ENCODE results near the gene ZNF841. TPM values are rescaled to one million over a fixed set of nuclear protein-coding genes. Genes with fewer than 3 reads are reported as not detected.
A peak's percentile ranks its signal among the peaks of the same experiment; 100 is the strongest.
"Not testable (repeated sequence)": the region's sequence is repeated elsewhere in the genome, so short reads cannot be mapped to it uniquely, and the experiment has no call there.

ZNF841 gene
- 7.2 TPM for total RNA-seq
- long read RNA-seq, partial matches to known transcripts: 0 of 2 reads
- long read RNA-seq, other reads (novel, unspliced or antisense): 2 of 2 reads

DNA sequence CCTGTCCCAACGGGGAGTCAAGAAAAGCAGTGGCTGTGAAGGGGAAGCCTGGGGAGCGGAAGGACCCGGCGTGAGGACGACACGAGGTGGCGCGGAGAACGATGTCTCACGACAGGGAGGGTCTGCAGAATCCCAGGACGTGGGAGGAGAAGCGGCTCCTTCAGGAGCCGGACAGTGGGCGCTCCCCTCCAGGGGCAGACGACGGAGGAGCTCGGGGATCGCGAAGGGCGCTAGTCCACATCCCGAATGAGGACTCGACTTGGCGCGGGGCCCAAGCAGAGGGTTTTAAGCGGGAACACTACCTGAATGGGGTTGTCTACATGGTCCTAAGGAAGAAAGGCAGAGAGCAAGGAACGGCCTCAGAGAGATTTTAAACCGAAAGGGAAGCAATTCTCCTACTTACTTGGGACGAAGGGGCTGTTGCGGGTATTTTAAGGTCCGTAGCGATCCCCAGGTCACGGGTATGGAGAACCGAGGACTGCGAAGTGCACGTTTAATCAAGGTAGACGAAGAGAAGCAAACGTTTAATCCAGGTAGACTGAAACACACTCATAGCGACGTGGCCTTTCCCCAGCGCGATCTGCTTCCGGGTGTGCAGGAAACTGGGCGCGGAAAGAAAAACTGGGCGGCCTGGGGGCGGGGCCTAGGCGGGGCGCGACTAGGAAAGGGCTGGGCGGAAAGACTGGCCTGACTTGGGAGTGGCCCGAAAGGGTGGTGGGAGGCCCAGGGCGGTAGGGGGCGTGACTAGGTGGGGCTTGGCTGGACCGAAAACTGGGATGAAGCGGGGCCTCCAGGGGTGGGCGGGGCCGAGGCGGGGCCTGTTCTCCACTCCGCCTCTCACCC lies at the start of gene ZNF841:
ZNF841 (minus strand) TSS at position 594 of the 843 bp plus-strand sequence. CDS start 10,964 bp downstream, outside the sequence.
- intact Hi-C loops (cut with DNase I): loop anchor here (2.0 kb wide), 1 partner anchor 47 kb away; the partner anchor contains the start of gene ZNF432
- peak; percentile 95 for DNase-seq (ENCODE audit: missing footprints)
- peak; percentile 100 for ATAC-seq

DNA sequence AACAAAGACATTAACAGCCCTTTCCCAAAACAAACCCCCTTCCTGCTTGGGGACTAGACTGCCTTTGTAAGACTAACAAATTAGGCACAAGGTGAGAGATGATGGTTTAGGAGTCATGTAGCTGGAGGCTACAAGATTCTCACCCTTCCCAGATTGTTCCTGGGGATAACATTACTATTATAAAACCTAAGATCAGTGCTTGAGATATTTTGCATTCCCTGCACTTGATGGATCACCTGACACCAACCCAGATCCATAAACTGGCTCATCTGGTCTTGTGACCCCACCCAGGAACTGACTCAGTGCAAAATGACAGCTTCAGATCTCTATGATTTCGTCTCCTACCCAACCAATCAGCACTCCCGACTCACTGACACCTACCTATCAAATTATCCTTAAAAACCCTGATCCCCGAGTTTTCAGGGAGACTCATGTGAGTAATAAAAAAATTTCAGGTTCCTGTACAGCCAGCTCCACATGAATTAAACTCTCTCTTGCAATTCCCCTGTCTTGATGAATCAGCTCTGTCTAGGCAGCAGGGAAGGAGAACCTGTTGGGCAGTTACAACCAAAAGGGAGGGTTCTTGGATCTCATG lies 46.5 kb upstream of the ZNF841 start:
- intact Hi-C loops (cut with DNase I): no loop called here
- DNase-seq (ENCODE audit: missing footprints) (no peak), ATAC-seq (no peak)

DNA sequence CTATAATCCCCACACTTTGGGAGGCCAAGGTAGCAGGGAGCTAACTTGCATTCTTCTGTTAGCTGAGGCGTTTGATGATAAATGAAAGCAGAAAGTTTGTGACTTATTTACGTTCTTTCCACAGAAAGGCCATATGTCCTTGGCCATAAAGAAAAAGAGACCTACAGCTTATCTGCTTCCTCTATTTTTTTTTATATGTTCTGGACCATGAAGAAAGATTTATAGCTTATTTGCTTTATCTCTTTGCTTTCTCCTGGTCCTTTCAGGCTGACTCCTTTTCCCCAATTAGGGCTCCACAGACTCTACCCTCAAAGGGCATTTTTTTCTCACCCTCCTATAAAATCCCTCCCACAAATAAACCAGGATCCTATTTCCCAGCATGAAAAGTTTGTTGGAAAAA lies 45.6 kb upstream of the ZNF841 start:
- DNase-seq (ENCODE audit: missing footprints) (no peak), ATAC-seq (no peak)
- intact Hi-C loops (cut with DNase I): no loop called here

DNA sequence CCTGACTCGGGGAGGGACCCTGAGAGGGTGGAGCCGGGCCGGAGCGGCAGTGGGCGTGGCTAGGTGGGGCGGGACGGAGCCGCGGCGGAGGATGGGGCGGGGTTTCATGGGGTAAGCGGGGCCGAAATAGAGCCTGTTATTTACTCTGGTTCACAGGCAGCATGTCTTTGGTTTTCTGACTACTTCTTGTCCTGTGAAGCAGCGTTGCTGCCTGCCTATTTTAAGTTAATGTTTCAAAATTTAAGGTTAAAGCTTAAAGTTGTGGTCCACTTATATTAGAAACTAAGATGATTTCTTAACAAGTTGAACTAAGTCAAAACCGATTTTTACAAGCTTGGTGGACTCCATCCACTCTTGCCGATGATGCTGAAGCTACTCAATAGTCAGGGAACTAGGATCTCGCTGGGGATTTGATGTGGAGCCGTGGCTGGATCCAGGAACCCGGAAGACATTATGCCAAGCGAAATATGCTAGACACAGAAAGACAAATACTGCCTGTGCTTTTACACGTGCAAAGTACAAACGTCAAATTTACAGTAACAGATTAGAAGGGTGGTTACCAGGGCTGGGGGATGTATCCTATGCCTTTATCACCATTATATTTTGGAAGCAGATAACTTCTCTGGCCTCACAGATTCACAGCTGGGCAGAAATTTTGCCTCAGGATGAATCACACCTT lies 44.6 kb upstream of the ZNF841 start:
- DNase-seq (ENCODE audit: missing footprints) (no peak), ATAC-seq (peak; percentile 100)
- intact Hi-C loops (cut with DNase I): no loop called here

DNA sequence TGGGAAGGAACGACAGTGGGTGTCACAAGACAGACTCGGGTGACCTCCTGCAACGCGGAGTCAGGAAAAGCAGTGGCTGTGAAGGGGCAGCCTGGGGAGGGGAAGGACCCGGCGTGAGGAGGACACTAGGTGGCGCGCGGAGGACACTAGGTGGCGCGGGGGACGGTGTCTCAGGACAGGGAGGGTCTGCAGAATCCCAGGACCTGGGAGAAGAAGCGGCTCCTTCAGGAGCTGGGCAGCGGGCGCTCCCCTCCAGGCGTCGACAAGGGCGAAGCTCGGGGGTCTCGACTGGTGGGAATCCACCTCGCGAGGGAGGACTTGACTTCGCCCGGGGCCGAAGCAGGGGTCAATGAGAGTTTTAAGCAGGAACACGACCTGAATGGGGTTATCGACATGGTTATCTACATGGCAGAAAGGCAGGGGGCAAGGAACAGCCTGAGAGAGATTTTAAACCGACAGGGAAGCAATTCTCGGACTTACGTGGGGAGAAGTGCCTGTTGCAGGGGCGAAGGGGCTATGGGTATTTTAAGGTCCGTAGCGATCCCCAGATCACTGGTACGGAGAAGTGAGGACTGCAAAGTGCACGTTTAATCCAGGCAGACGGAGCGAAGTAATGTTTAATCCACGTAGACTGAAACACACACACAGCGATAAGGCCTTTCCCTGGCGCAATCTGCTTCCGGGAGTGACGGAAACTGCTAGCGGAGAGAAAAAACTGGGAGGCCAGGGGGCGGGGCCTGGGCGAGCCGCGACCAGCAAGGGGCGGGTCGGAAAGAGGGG lies 43.9 kb upstream of the ZNF841 start, which contains the start of gene ZNF616:
ZNF616 (minus strand) TSS at position 687 of the 780 bp plus-strand sequence. CDS start 9,426 bp downstream, outside the sequence.
- intact Hi-C loops (cut with DNase I): loop anchor here (1.0 to 2.0 kb wide), 3 partner anchors 31 to 98 kb away; partner anchors contain the start of gene ZNF836
- ATAC-seq (peak; percentile 97), DNase-seq (ENCODE audit: missing footprints) (peak; percentile 97)

DNA sequence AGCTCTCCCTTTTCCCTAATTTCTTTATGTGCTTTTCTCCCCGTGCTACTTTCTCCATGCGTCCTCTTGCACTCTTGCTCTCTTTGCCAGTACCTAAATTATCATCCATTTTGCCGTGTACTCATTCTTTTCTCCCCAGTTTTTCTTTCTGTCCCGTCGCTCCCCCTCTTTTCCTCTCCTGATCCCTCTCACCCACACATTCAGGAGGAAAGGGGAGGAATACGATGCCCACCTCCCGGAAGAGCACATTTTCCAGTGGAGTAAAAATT lies 43.4 kb upstream of the ZNF841 start:
- no peak for ATAC-seq
- DNase-seq (ENCODE audit: missing footprints): no peak
- intact Hi-C loops (cut with DNase I): loop anchor here (1.0 to 2.0 kb wide), 3 partner anchors 32 to 98 kb away; partner anchors contain the start of gene ZNF836

DNA sequence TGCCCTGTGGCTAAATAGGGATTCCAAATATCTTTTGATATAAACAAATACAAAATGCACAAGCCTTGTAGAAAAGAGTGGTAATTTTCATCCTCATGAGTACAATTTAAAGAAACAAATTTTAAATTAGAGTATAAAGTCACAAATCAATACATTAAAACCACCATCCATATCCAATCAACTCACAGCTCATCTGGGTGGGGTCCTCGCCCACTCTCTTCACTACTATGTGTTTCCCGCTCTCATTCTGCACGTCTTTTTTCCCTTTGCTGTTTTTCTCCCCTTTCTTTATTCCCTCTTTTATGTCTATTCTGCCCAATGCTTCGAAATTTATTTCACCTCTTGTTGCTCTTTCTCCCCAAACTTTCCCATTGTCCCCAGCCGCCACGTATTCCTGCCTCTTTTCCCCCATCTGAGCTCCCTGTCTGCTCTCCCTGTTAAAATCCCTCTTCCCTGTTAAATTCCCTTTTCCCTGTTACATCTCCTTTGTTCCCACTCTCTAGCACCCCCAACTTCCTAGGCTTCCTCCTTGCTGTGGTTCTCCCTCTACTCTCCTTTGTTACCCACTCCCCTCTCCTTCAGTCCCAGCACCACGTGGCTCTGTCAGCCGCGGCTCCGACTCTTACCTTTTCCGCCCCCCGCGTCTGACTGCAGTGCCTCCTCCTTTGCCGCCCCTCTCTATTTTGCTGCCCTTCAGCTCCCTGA lies 42.9 kb upstream of the ZNF841 start:
- no peak for ATAC-seq
- intact Hi-C loops (cut with DNase I): loop anchor here (2.0 kb wide), 1 partner anchor 32 kb away; the partner anchor contains the start of gene ZNF836
- no peak for DNase-seq (ENCODE audit: missing footprints)

DNA sequence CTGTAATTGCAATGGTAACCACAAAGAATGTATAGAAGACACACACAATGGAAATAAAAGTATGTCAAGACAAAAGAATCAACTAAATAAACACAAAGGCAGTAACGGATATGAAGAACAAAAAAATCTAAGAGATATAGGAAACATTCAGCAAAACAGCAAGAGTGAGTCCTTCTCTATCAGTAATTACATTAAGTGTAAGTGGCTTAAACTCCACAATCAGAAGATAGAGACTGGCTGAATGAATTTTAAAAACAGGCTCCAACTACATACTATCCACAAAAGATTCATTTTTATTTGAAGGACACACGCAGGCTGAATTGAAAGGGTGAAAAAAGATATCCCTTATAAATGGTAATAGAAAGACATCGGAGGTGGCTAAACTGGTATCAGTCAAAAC lies 24.7 kb upstream of the ZNF841 start:
- intact Hi-C loops (cut with DNase I): no loop called here
- DNase-seq (ENCODE audit: missing footprints) (no peak), ATAC-seq (no peak)

DNA sequence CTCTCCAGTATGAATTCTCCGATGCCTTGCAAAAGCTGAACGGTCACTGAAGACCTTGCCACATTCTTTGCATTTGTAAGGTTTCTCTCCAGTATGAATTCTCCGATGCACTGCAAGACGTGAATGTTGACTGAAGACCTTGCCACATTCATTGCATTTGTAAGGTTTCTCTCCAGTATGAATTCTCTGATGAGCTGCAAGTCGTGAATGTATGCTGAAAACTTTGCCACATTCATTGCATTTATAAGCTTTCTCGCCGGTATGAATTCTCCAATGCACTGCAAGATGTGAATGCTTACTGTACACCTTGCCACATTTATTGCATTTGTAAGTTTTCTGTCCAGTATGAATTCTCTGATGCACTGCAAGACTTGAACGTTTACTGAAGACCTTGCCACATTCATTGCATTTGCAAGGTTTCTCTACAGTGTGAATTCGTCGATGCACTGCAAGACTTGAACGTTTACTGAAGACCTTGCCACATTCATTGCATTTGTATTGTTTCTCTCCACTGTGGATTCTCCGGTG lies 20.0 kb upstream of the ZNF841 start:
- intact Hi-C loops (cut with DNase I): no loop called here
- ATAC-seq (no peak), DNase-seq (ENCODE audit: missing footprints) (no peak)

DNA sequence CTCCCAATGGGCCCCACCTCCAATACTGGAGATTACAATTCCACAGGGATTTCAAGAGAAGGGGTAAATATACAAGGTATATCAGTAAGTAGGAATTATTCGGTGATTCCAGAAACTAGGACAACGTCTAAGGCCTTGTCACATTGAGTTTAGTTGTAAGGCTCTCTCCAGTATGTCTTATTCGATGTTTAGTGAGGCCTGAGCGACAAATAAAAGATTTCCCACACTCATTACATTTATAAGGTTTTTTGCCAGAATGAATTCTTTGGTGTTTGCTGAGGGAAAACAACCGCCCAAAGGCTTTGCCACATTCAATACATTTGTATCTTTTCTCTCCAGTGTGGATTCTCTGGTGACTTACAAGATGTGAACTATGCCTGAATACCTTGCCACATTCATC lies 19.1 kb upstream of the ZNF841 start:
- DNase-seq (ENCODE audit: missing footprints) (no peak), ATAC-seq (no peak)
- intact Hi-C loops (cut with DNase I): no loop called here

DNA sequence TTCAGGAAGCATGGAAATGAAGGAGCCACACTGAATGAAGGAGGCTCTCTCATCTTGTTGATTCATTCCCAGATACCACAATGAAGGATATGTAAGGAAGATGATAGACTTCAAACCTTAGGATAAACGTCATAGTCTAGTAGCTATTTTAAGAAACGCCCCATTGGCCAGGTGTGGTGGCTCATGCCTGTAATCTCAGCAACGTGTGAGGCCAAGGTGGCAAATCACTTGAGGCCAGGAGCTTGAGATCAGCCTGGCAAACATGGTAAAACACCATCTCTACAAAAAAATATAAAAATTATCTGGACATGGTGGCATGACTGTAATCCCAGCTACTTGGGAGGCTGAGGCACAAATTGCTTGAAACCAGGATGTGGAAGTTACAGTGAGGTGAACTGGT lies 17.1 kb upstream of the ZNF841 start:
- DNase-seq (ENCODE audit: missing footprints): no peak
- ATAC-seq: no peak
- intact Hi-C loops (cut with DNase I): no loop called here

DNA sequence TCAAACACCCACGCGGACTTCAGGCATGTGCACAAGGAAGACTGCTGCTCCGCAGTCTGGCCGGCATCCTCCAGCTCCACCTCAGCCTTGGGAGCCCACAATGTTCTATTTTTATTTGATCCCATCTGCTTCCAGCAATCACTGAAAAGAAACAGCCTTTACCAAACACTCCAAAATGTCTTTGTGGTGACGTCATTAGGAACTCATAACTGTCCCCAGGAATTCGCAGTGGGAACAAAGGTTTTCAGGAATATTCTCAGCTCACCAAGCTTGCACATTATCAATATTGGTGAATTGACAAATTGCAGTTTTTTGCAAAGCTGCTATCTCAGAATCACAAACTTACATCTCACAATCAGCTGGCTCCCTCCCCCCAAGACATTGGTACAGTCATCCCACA lies 15.2 kb upstream of the ZNF841 start:
- DNase-seq (ENCODE audit: missing footprints) (no peak), ATAC-seq (no peak)
- intact Hi-C loops (cut with DNase I): no loop called here

DNA sequence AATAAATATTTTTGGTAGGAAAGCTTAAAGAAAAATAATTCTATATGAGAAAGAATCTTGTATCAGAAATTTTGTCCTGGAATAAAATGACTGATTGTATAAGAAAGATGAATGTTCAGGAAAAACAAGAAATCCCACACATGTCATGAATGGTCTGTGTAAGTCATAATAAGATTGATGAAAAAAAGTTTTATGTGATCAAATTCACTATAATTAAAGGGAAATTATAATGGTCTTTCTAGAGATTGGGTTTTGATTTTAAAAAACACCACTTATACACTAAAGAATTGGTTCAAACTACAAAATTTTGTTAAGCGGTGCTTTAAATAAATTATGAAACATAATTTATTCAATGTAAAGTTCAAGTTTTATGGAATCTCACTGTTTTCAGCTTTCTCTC lies 7.2 kb upstream of the ZNF841 start:
- intact Hi-C loops (cut with DNase I): no loop called here
- DNase-seq (ENCODE audit: missing footprints) (no peak), ATAC-seq (no peak)

DNA sequence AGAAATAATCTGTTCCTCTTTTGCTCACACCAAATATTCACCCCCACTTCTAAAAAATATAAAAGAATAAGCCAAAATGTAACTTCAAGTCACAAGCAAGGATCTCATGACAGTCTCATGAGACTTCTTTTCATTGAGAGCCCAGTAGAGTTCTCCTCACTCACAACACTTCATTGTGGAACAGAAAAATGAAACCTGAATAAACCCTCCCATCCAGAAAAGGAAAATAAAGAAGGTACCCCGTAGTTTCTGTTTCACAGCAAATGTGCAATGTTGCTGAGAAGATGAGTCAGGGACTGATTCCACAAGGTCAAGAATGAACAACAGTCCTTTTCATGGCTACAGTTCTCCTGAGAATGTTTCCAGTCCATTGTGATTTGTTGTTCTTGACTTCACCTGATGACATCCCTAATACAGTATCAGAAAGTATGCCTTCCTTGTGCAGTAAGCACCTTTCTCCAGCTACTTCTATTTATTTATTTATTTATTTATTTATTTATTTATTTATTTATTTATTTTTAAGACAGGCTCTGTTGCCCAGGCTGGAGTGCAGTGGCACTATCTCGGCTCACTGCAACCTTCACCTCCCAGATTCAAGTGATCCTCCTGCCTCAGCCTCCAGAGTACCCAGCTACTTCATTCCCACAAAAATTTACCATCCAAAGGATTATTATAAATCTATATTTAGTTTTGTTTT lies 6.4 kb upstream of the ZNF841 start:
- ATAC-seq (no peak), DNase-seq (ENCODE audit: missing footprints) (no peak)
- intact Hi-C loops (cut with DNase I): no loop called here

DNA sequence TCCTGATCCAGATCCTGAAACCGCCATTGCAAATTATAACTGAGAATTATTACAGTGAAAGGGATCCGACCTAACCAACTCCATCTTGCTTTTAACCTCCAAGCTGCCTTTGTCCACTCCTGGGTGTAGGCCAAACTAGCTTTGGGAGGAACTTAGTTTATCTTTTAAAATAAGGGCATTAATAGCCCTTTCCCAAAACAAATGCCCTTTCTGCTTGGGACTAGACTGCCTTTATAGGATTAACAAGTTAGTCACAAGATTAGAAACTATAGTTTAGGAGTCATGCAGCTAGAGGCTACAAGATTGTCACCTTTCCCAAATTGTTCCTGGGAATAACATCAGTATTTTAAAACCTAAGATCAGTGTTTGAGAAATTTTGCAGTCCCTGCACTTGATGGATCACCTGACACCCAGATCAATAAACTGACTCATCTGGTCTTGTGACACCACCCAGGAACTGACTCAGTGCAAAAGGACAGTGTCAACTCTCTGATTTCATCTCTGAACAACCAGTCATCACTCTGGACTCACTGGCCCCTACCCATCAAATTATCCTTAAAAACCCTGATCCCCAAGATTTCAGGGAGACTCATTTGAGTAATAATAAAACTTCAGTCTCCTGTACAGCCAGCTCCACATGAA lies 4.1 kb upstream of the ZNF841 start:
- ATAC-seq (no peak), DNase-seq (ENCODE audit: missing footprints) (no peak)
- intact Hi-C loops (cut with DNase I): no loop called here

DNA sequence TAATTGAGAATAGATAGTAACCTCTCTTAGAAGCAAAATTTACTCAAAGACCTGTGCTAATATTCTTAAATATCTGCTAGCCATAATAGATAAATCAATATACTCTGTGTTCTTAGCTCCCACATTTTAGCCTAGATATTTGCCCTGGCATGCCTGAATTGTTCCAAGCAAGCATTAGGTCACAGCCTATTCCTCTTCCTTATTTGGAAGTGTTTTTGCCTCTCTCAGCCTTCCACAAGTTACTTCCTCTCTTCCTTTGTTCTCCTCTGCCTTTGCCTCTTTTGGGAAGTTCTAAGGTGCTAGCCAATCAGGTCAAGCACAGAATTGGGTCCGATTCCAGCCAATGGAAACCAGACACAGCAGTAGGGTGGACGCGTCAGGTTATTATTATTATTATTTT lies 851 bp upstream of the ZNF841 start:
- DNase-seq (ENCODE audit: missing footprints); intact Hi-C loops (cut with DNase I); ATAC-seq: not testable (repeated sequence)

Data from Right ventricle myocardium inferior (tissue), 1 donor.